Loucy (cell line): ENCODE measurements around the gene ZNF705A.
"Not testable (repeated sequence)": the region's sequence is repeated elsewhere in the genome, so short reads cannot be mapped to it uniquely, and the experiment has no call there.

Source experiments
- H2AFZ ChIP-seq: fragments of 200-600 bp; sonication (generic); 2 replicates; pipeline ENCODE4 v1.6.0; 2016; ENCODE audit warnings: antibody characterized with exemption, mild to moderate bottlenecking, low read length, moderate library complexity
- H3F3A ChIP-seq: fragments of 200-600 bp; 2 replicates; pipeline ENCODE4 v1.6.0; 2016; ENCODE audit warnings: antibody characterized with exemption, low read depth, mild to moderate bottlenecking
- H3K27me3 ChIP-seq: fragments of 200-600 bp; sonication (generic); 2 replicates; pipeline ENCODE4 v1.6.1; 2014; ENCODE audit warnings: low read length, mild to moderate bottlenecking; ENCODE audit not compliant: insufficient read depth, poor library complexity, severe bottlenecking
- H3K36me3 ChIP-seq: fragments of 200-600 bp; sonication (generic); 2 replicates; pipeline ENCODE4 v1.6.1; 2016; ENCODE audit warnings: low read length; ENCODE audit not compliant: insufficient read depth
- H3K4me1 ChIP-seq: fragments of 200-600 bp; sonication (generic); 2 replicates; pipeline ENCODE4 v1.5.1; 2014; ENCODE audit warnings: low read length, mild to moderate bottlenecking; ENCODE audit not compliant: insufficient read depth, poor library complexity, severe bottlenecking
- H3K4me2 ChIP-seq: fragments of 200-600 bp; sonication (generic); 2 replicates; pipeline ENCODE4 v1.6.0; 2014; ENCODE audit warnings: antibody characterized with exemption, low read length, low read depth, mild to moderate bottlenecking; ENCODE audit not compliant: poor library complexity, severe bottlenecking
- H3K4me3 ChIP-seq: fragments of 200-600 bp; sonication (generic); 2 replicates; pipeline ENCODE4 v1.5.1; 2014; ENCODE audit warnings: low read length, mild to moderate bottlenecking, mixed read lengths; ENCODE audit not compliant: poor library complexity, severe bottlenecking
- H3K79me2 ChIP-seq: fragments of 200-600 bp; sonication (generic); 2 replicates; pipeline ENCODE4 v1.6.1; 2014; ENCODE audit warnings: low read length; ENCODE audit not compliant: insufficient read depth
- H3K9ac ChIP-seq: fragments of 200-600 bp; sonication (generic); 2 replicates; pipeline ENCODE4 v1.6.0; 2014; ENCODE audit warnings: mild to moderate bottlenecking, low read depth, low read length, moderate library complexity; ENCODE audit not compliant: poor library complexity, severe bottlenecking
- H3K9me2 ChIP-seq: fragments of 200-600 bp; sonication (generic); replicated peaks from 2 replicates; pipeline ENCODE4 v1.6.1; 2016; ENCODE audit warnings: low read depth, low read length, mixed read lengths
- H3K9me3 ChIP-seq: fragments of 200-600 bp; sonication (generic); 2 replicates; pipeline ENCODE4 v1.6.1; 2014; ENCODE audit warnings: mild to moderate bottlenecking, antibody characterized with exemption, low read length, low read depth; ENCODE audit not compliant: insufficient read depth
- H4K20me1 ChIP-seq: fragments of 200-600 bp; sonication (generic); 2 replicates; pipeline ENCODE4 v1.6.0; 2014; ENCODE audit warnings: antibody characterized with exemption, low read length, mild to moderate bottlenecking; ENCODE audit not compliant: insufficient read depth, poor library complexity, severe bottlenecking
- CTCF ChIP-seq: fragments of 200-600 bp; sonication (generic); conservative IDR thresholded peaks from 2 replicates; pipeline ENCODE4 v1.5.1; 2014; ENCODE audit warnings: mild to moderate bottlenecking, antibody characterized with exemption, low read length
- EZH2phosphoT487 ChIP-seq: fragments of 200-600 bp; IDR thresholded peaks from 2 replicates; pipeline ENCODE4 v1.6.1; 2018; ENCODE audit warnings: antibody characterized with exemption, mild to moderate bottlenecking, moderate library complexity, borderline replicate concordance

ZNF705A gene

GRCh38 chr12:8123124-8123912 lies 33.5 kb upstream of the ZNF705A start, which contains the start of gene CLEC4A:
CLEC4A (plus strand) TSS chr12:8123617; CDS start chr12:8123879, 262 bp downstream.
- Histone ChIP-seq H3K79me2 (no peaks in the 10 kb centered on the region), H3K9ac (no peak within 1 kb of the TSS), H3K27me3 (no peaks in the 10 kb centered on the region), H3K4me1 (peaks cover 13% of the 10 kb centered on the region), H3K4me3 (no peak within 1 kb of the TSS), H4K20me1 (no peaks in the 10 kb centered on the region), H3K36me3 (no peaks in the 10 kb centered on the region), H3F3A (no peaks in the 10 kb centered on the region), H3K9me2 (no peaks in the 10 kb centered on the region), H3K9me3 (no peaks in the 10 kb centered on the region), H2AFZ (0 out of 2 replicates have a peak within 1 kb of the TSS, but pooled peaks have one; percentile 6), H3K4me2 (peak within 1 kb of the TSS; percentile 38)
- no peak for TF ChIP-seq CTCF
- no peak for TF ChIP-seq EZH2phosphoT487

GRCh38 chr12:8127138-8127537 lies 29.7 kb upstream of the ZNF705A start:
- H3K36me3 ChIP-seq = no peaks in the 10 kb centered on the region
- H3K9me2 ChIP-seq = no peaks in the 10 kb centered on the region
- no peak overlapping the region for H3K4me2 ChIP-seq
- TF ChIP-seq CTCF = no peak
- TF ChIP-seq EZH2phosphoT487 = no peak
- H3K9me3 ChIP-seq = no peaks in the 10 kb centered on the region
- no peak overlapping the region for H3K4me3 ChIP-seq
- H3K4me1 ChIP-seq = peaks cover 13% of the 10 kb centered on the region
- H3K27me3 ChIP-seq = no peaks in the 10 kb centered on the region
- no peaks in the 10 kb centered on the region for H3F3A ChIP-seq
- H3K79me2 ChIP-seq = no peaks in the 10 kb centered on the region
- no peak overlapping the region for H3K9ac ChIP-seq
- H4K20me1 ChIP-seq = no peaks in the 10 kb centered on the region
- no peak overlapping the region for H2AFZ ChIP-seq

- H4K20me1 ChIP-seq, H2AFZ ChIP-seq, H3K4me2 ChIP-seq, H3K9me2 ChIP-seq, H3K27me3 ChIP-seq, H3K36me3 ChIP-seq, H3K9ac ChIP-seq, H3K4me1 ChIP-seq, H3F3A ChIP-seq, H3K79me2 ChIP-seq, H3K9me3 ChIP-seq, H3K4me3 ChIP-seq: not testable (repeated sequence)
Observed at GRCh38 chr12:8133636-8134397, 23.0 kb upstream of the ZNF705A start.

- H4K20me1 ChIP-seq, H3K79me2 ChIP-seq, H3K27me3 ChIP-seq, H3K4me2 ChIP-seq, H3K36me3 ChIP-seq, H3K9me3 ChIP-seq, H2AFZ ChIP-seq, H3K9me2 ChIP-seq, H3K4me3 ChIP-seq, H3K9ac ChIP-seq, H3F3A ChIP-seq, H3K4me1 ChIP-seq: not testable (repeated sequence)
Observed at GRCh38 chr12:8134398-8134930, 22.4 kb upstream of the ZNF705A start.

- not testable (repeated sequence) for H3F3A ChIP-seq, H2AFZ ChIP-seq, H4K20me1 ChIP-seq, H3K4me3 ChIP-seq, H3K27me3 ChIP-seq, H3K4me2 ChIP-seq, H3K79me2 ChIP-seq, H3K36me3 ChIP-seq, H3K9me3 ChIP-seq, H3K4me1 ChIP-seq, H3K9ac ChIP-seq, H3K9me2 ChIP-seq
Observed at GRCh38 chr12:8141647-8142046, 15.2 kb upstream of the ZNF705A start.
